Gastroesophageal sphincter (tissue), 4 donors: ENCODE measurements around the gene LRRTM3. TPM values are rescaled to one million over a fixed set of nuclear protein-coding genes. Genes with fewer than 3 reads are reported as not detected.

Source experiments
- ATAC-seq: fragments of 150-250 bp; one replicate; pipeline ENCODE4 v1.9.1; 2016; ENCODE audit warnings: mild to moderate bottlenecking, moderate library complexity
- H3K27ac ChIP-seq, 4 donors: fragments of 200-600 bp; sonication (generic) in 3 of 4; 1 replicate in 3 of 4; 2 replicates in 1 of 4; pipeline ENCODE4 v1.5.1; 2016 to 2019
- H3K27me3 ChIP-seq: fragments of 200-600 bp; sonication (generic); one replicate; pipeline ENCODE4 v1.5.1; 2019
- H3K36me3 ChIP-seq, 2 donors: fragments of 200-600 bp; sonication (generic); one replicate each; pipeline ENCODE4 v1.5.1; 2019; ENCODE audit warnings: control low read depth in 1 of 2
- H3K4me1 ChIP-seq, 3 donors: fragments of 200-600 bp; sonication (generic); 1 replicate in 2 of 3; 2 replicates in 1 of 3; pipeline ENCODE4 v1.5.1; 2016 to 2019; ENCODE audit warnings: control low read depth in 2 of 3
- H3K4me3 ChIP-seq, 2 donors: fragments of 200-600 bp; sonication (generic); one replicate each; pipeline ENCODE4 v1.5.1; 2019; ENCODE audit warnings: mild to moderate bottlenecking in 1 of 2, moderate library complexity in 1 of 2
- H3K9me3 ChIP-seq, 3 donors: fragments of 200-600 bp; sonication (generic); one replicate each; pipeline ENCODE4 v1.5.1; 2017 to 2019; ENCODE audit warnings: control low read depth in 2 of 3
- EP300 ChIP-seq: sonication (generic); formaldehyde crosslinking; IDR thresholded peaks from one replicate; pipeline ENCODE4 v1.6.1; 2017; ENCODE audit warnings: antibody characterized with exemption, mild to moderate bottlenecking
- POLR2A ChIP-seq, 2 donors: fragments of 450-650 bp; IDR thresholded peaks; one replicate each; pipeline ENCODE4 v1.6.1; 2017; ENCODE audit warnings: antibody characterized with exemption in 2 of 2, mild to moderate bottlenecking in 2 of 2, moderate library complexity in 1 of 2
- POLR2AphosphoS5 ChIP-seq: sonication (generic); formaldehyde crosslinking; IDR thresholded peaks from one replicate; pipeline ENCODE4 v1.6.1; 2017; ENCODE audit warnings: antibody characterized with exemption
- WGBS, 2 donors: methylation state at CpG; one replicate each; pipeline ENCODE4 v1.1.5; 2018; ENCODE audit warnings: low coverage in 1 of 2; 5-methylcytosine and 5-hydroxymethylcytosine counted together
- total RNA-seq, 4 donors: library from RNA; depleted of rRNA; stranded (reverse); fragments of >200 nt; gene quantifications; one replicate each; pipeline ENCODE4 v1.1.0, GENCODE V29; 2016
- TF ChIP-seq, protein P1 (sequence below), 4 experiments: fragments of 200-600 bp in 2 of 4; fragments of 450-650 bp in 2 of 4; sonication (generic) in 1 of 4; IDR thresholded peaks; one replicate each; pipeline ENCODE4 v1.5.1; 2017 to 2019; ENCODE audit warnings: antibody characterized with exemption in 4 of 4, mild to moderate bottlenecking in 2 of 4, moderate library complexity in 2 of 4

Gene LRRTM3
- total RNA-seq: under 1 TPM in 3 of 4 donors, not detected in 1; 0.16 to 0.35 (median 0.20) TPM

DNA sequence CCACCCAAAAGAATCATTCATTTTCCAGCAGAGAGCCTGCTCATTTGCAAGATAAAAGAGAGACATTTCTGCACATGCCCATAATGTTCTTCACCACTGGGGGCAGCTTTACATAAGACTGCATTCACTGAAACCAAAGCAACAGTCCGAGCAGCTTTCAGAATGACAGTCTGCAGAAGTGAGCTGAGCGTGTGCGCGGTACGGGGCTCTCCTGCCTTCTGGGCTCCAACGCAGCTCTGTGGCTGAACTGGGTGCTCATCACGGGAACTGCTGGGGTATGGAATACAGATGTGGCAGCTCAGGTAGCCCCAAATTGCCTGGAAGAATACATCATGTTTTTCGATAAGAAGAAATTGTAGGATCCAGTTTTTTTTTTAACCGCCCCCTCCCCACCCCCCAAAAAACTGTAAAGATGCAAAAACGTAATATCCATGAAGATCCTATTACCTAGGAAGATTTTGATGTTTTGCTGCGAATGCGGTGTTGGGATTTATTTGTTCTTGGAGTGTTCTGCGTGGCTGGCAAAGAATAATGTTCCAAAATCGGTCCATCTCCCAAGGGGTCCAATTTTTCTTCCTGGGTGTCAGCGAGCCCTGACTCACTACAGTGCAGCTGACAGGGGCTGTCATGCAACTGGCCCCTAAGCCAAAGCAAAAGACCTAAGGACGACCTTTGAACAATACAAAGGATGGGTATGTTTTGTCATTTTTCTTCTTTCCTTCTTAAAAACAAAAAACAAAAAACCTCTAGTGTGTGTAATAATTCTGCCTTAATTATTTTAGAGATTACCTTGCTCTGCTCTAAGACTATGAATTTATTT lies at the start of gene LRRTM3:
LRRTM3 (plus strand) TSS at position 141 of the 820 bp plus-strand sequence.
- Histone ChIP-seq H3K4me3 (peak within 1 kb of the TSS in 1 of 2 donors; percentile 29), H3K27me3 (peaks cover 42% of the 10 kb centered on the region), H3K27ac (no peak within 1 kb of the TSS), H3K36me3 (no peaks in the 10 kb centered on the region), H3K9me3 (no peaks in the 10 kb centered on the region), H3K4me1 (peaks cover 0 to 12% (median 9%) of the 10 kb centered on the region in 3 donors)
- TF ChIP-seq EP300 (no peak), POLR2A (IDR thresholded peaks at IDR 0.05) (no peak), POLR2AphosphoS5 (no peak)
- TF ChIP-seq, protein P1, sequence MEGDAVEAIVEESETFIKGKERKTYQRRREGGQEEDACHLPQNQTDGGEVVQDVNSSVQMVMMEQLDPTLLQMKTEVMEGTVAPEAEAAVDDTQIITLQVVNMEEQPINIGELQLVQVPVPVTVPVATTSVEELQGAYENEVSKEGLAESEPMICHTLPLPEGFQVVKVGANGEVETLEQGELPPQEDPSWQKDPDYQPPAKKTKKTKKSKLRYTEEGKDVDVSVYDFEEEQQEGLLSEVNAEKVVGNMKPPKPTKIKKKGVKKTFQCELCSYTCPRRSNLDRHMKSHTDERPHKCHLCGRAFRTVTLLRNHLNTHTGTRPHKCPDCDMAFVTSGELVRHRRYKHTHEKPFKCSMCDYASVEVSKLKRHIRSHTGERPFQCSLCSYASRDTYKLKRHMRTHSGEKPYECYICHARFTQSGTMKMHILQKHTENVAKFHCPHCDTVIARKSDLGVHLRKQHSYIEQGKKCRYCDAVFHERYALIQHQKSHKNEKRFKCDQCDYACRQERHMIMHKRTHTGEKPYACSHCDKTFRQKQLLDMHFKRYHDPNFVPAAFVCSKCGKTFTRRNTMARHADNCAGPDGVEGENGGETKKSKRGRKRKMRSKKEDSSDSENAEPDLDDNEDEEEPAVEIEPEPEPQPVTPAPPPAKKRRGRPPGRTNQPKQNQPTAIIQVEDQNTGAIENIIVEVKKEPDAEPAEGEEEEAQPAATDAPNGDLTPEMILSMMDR (IDR thresholded peaks at IDR 0.05): peak; percentile 34 to 66 (median 53)
- 11 to 19% methylated on average over 9 to 16 of the region's 16 CpGs for WGBS, 2 donors
- ATAC-seq: peak; percentile 66

DNA sequence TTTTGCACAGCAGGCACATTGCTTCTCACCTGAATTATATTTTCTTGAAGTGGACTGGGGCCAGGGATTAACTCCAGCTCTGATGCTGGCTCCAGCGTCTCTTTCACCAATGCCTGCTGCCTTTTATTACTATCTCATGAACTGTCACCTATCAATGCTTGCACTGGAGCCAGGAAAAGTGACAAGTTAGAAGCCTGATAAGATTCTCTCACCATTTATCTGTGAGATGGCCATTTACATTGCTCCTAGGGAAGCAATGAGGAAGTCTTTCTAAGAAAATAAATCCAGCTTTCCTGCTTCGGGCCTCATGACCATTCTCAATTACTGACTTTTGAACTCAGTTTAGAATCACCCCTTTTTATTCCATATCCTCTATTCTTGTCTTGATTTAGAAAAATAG lies 48.5 kb upstream of the LRRTM3 start:
- no peak for ATAC-seq
- H3K27me3 ChIP-seq: no peaks in the 10 kb centered on the region
- no peak overlapping the region for H3K4me3 ChIP-seq
- 62 to 68% methylated on average over 2 of the region's 2 CpGs for WGBS, 2 donors
- no peaks in the 10 kb centered on the region for H3K36me3 ChIP-seq
- H3K9me3 ChIP-seq: no peaks in the 10 kb centered on the region
- no peaks in the 10 kb centered on the region for H3K4me1 ChIP-seq
- H3K27ac ChIP-seq: no peak overlapping the region
- TF ChIP-seq, protein P1 (IDR thresholded peaks at IDR 0.05): no peak
- TF ChIP-seq EP300 (no peak), POLR2AphosphoS5 (no peak), POLR2A (IDR thresholded peaks at IDR 0.05) (no peak)

DNA sequence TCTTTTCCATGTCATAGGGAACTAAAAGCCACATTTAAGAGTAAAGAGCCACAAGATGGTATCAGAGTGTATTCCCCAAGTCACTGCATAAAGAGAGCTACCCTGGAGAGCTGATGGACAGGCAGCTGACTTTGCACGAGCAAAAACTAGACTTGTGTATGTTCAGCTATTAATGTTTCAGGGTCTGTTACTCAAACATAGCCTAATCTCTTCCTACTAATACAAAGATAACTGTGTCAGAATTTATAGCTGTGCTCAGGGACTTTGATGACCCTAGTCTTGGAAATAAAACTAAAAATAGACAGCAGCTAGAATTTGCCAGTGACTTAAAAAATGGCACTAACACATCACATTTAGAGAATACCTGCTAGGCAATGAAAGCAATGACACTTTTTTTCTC lies 45.5 kb upstream of the LRRTM3 start:
- no peak for ATAC-seq
- H3K27me3 ChIP-seq: no peaks in the 10 kb centered on the region
- H3K36me3 ChIP-seq: no peaks in the 10 kb centered on the region
- WGBS, 2 donors: 23 to 64% methylated on average over 1 of the region's 1 CpG
- no peak for TF ChIP-seq POLR2AphosphoS5
- TF ChIP-seq, protein P1 (IDR thresholded peaks at IDR 0.05): no peak
- TF ChIP-seq EP300: no peak
- no peak for TF ChIP-seq POLR2A (IDR thresholded peaks at IDR 0.05)
- H3K9me3 ChIP-seq: no peaks in the 10 kb centered on the region
- H3K4me3 ChIP-seq: no peak overlapping the region
- H3K4me1 ChIP-seq: no peaks in the 10 kb centered on the region
- no peak overlapping the region for H3K27ac ChIP-seq

- Histone ChIP-seq H3K4me1 (no peaks in the 10 kb centered on the region), H3K27me3 (no peaks in the 10 kb centered on the region), H3K9me3 (no peaks in the 10 kb centered on the region), H3K36me3 (no peaks in the 10 kb centered on the region), H3K27ac (no peak overlapping the region), H3K4me3 (no peak overlapping the region)
- WGBS, 2 donors: 94 to 100% methylated on average over 1 to 2 of the region's 2 CpGs
- no peak for ATAC-seq
- TF ChIP-seq EP300: no peak
- no peak for TF ChIP-seq POLR2AphosphoS5
- no peak for TF ChIP-seq POLR2A (IDR thresholded peaks at IDR 0.05)
- TF ChIP-seq, protein P1 (IDR thresholded peaks at IDR 0.05): no peak
Measured at GRCh38 chr10:66880826-66881225, 45.0 kb upstream of the LRRTM3 start.

GRCh38 chr10:66881814-66882213 lies 44.0 kb upstream of the LRRTM3 start:
- H3K4me3 ChIP-seq: no peak overlapping the region
- no peaks in the 10 kb centered on the region for H3K9me3 ChIP-seq
- H3K36me3 ChIP-seq: no peaks in the 10 kb centered on the region
- no peak overlapping the region for H3K27ac ChIP-seq
- H3K27me3 ChIP-seq: no peaks in the 10 kb centered on the region
- 85 to 90% methylated on average over 3 of the region's 3 CpGs for WGBS, 2 donors
- no peaks in the 10 kb centered on the region for H3K4me1 ChIP-seq
- TF ChIP-seq POLR2AphosphoS5: no peak
- no peak for TF ChIP-seq EP300
- TF ChIP-seq, protein P1 (IDR thresholded peaks at IDR 0.05): no peak
- TF ChIP-seq POLR2A (IDR thresholded peaks at IDR 0.05): no peak
- ATAC-seq: no peak
